ENCODE data around the gene IMPG1. TPM values are rescaled to one million over a fixed set of nuclear protein-coding genes. Genes with fewer than 3 reads are reported as not detected.
A peak's percentile ranks its signal among the peaks of the same experiment; 100 is the strongest.
"Not testable (repeated sequence)": the region's sequence is repeated elsewhere in the genome, so short reads cannot be mapped to it uniquely, and the experiment has no call there.

IMPG1 gene
- polyA plus RNA-seq, 6 donors from 2014 or later: not detected

DNA sequence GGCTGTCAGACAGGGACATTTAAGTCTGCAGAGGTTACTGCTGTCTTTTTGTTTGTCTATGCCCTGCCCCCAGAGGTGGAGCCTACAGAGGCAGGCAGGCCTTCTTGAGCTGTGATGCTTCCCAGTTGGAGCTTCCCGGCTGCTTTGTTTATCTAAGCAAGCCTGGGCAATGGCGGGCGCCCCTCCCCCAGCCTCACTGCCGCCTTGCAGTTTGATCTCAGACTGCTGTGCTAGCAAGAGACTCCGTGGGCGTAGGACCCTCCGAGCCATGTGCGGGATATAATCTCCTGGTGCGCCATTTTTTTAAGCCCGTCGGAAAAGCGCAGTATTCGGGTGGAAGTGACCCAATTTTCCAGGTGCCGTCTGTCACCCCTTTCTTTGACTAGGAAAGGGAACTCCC lies 167.3 kb downstream of the IMPG1 start:
- not testable (repeated sequence) for H3K27ac Mint-ChIP-seq; H3K4me3 Mint-ChIP-seq; H3K36me3 Mint-ChIP-seq; H3K27me3 Mint-ChIP-seq; ATAC-seq (ENCODE audit: low read depth in 2 of 2); DNase-seq; H3K4me1 Mint-ChIP-seq
- H3K9me3 Mint-ChIP-seq: peaks cover 0 to 15% (median 0%) of the 10 kb centered on the region in 7 donors

- H3K9me3 Mint-ChIP-seq: peaks cover 0 to 13% (median 0%) of the 10 kb centered on the region in 7 donors
- H3K27ac Mint-ChIP-seq; H3K4me1 Mint-ChIP-seq; H3K36me3 Mint-ChIP-seq; DNase-seq; H3K27me3 Mint-ChIP-seq; ATAC-seq (ENCODE audit: low read depth in 2 of 2); H3K4me3 Mint-ChIP-seq: not testable (repeated sequence)
These were observed 172.2 kb downstream of the IMPG1 start for GRCh38 chr6:75900216-75900615.

- DNase-seq (no peak), ATAC-seq (ENCODE audit: low read depth in 2 of 2) (no peak)
- H3K9me3 Mint-ChIP-seq: peaks cover 0 to 7% (median 0%) of the 10 kb centered on the region in 7 donors
- H3K4me1 Mint-ChIP-seq: no peaks in the 10 kb centered on the region
- no peak overlapping the region for H3K27ac Mint-ChIP-seq
- H3K36me3 Mint-ChIP-seq: no peaks in the 10 kb centered on the region
- H3K4me3 Mint-ChIP-seq: no peak overlapping the region
- H3K27me3 Mint-ChIP-seq: peaks cover 0 to 4% (median 0%) of the 10 kb centered on the region in 3 donors
These were observed 175.9 kb downstream of the IMPG1 start for GRCh38 chr6:75896526-75896925.

- no peaks in the 10 kb centered on the region for H3K4me1 Mint-ChIP-seq
- ATAC-seq (ENCODE audit: low read depth in 2 of 2) (no peak), DNase-seq (no peak)
- H3K36me3 Mint-ChIP-seq: no peaks in the 10 kb centered on the region
- peaks cover 0 to 1% (median 0%) of the 10 kb centered on the region in 7 donors for H3K9me3 Mint-ChIP-seq
- H3K27me3 Mint-ChIP-seq: peaks cover 0 to 4% (median 0%) of the 10 kb centered on the region in 3 donors
- H3K27ac Mint-ChIP-seq: peak overlapping the region in 1 of 6 donors; percentile 19
- no peak overlapping the region for H3K4me3 Mint-ChIP-seq
These were observed 178.7 kb downstream of the IMPG1 start for GRCh38 chr6:75893776-75894152.

DNA sequence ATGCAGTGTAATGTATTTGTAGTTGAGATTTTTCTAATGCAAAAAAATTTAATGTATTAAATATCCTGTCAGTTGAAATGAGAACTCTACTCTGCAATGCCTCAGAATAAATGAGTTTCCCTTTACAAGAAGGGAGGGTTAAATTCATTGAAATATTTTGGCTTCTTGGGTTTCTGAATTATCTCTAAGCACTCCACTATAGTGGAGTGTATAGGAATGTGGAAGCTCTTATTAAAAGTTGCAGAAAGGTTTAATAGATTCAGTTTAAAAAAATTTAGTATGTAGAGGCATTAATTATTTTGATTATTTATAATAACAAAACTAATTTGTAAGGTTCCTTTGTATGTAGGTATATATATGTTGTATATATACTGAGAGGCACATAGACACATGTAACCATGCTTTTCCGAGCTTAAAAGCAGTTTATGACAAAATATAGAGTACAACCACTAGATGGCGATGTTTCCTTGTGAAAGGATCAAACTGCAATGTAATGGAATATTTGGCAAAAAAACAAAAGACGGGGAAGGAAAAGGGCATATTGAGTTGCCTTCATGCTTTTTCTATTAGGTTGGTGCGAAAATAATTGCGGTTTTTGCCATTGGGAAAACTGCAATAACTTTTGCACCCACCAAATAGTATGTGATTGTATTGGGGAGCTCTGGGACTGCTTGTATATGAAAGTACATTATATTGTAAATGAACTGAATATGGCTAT lies 179.2 kb downstream of the IMPG1 start:
- no peaks in the 10 kb centered on the region for H3K4me1 Mint-ChIP-seq
- H3K27ac Mint-ChIP-seq: no peak overlapping the region
- H3K9me3 Mint-ChIP-seq: peaks cover 0 to 1% (median 0%) of the 10 kb centered on the region in 7 donors
- no peak for DNase-seq
- H3K4me3 Mint-ChIP-seq: no peak overlapping the region
- no peaks in the 10 kb centered on the region for H3K36me3 Mint-ChIP-seq
- no peak for ATAC-seq (ENCODE audit: low read depth in 2 of 2)
- H3K27me3 Mint-ChIP-seq: peaks cover 0 to 4% (median 0%) of the 10 kb centered on the region in 3 donors

DNA sequence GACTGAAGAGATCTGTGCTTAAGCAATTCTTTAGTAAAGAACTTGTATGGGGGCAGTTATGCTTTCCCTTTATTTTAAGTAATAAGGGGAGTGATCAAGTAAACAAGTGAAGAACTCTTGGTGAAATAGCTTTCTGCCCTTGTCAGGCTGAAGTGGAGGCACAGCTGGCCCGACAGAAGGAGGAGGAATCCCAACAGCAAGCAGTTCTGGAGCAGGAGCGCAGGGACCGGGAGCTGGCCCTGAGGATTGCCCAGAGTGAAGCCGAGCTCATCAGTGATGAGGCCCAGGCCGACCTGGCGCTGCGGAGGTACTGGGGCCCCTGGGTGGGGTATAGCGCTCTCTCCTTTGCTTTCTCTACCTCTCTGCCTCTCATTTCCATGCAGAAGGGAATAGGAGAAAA lies 180.1 kb downstream of the IMPG1 start:
- no peaks in the 10 kb centered on the region for H3K4me1 Mint-ChIP-seq
- peaks cover 0 to 4% (median 0%) of the 10 kb centered on the region in 3 donors for H3K27me3 Mint-ChIP-seq
- ATAC-seq (ENCODE audit: low read depth in 2 of 2): no peak
- no peak for DNase-seq
- no peaks in the 10 kb centered on the region for H3K36me3 Mint-ChIP-seq
- H3K9me3 Mint-ChIP-seq: peaks cover 0 to 1% (median 0%) of the 10 kb centered on the region in 7 donors
- H3K27ac Mint-ChIP-seq: no peak overlapping the region
- H3K4me3 Mint-ChIP-seq: peak overlapping the region in 1 of 8 donors; percentile 42

DNA sequence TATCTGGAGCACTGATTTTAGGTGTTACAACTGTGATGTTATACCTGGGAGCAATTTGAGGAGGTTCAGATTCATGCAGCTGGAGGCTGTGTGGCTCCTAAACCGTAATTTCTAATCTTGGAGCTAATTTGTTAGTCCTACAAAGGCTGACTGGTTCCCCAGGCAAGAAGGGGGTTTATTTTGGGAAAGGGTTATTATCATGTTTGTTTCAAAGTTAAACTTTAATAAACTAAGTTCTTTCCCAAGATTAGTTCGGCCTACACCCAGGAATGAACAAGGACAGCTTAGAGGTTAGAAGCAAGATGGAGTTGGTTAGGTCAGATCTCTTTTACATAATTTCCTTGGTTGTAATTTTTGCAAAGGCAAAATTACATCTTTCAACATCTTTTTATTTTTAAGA lies 187.6 kb downstream of the IMPG1 start:
- ATAC-seq (ENCODE audit: low read depth in 2 of 2): no peak
- H3K36me3 Mint-ChIP-seq: no peaks in the 10 kb centered on the region
- no peak overlapping the region for H3K27ac Mint-ChIP-seq
- no peak for DNase-seq
- H3K4me3 Mint-ChIP-seq: no peak overlapping the region
- H3K27me3 Mint-ChIP-seq: peaks cover 0 to 8% (median 6%) of the 10 kb centered on the region in 3 donors
- no peaks in the 10 kb centered on the region for H3K9me3 Mint-ChIP-seq
- no peaks in the 10 kb centered on the region for H3K4me1 Mint-ChIP-seq

DNA sequence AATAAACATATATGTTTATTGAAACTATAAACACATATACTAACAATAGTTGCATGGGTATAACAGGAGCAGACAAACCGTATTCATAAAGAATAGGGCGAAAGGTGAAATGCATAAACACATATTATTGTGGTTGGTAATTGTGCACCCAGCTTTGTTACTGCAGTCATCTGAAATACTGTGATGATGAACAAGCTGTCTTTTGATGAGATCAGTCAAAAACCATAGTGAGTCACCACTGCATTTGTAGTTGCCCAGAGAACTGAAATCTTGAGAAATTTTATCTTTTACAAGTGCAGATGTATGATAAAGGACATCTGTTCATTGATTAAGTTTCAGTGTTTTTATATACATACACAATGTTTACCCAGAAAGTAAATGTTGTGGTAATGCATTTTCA lies 189.7 kb downstream of the IMPG1 start:
- Mint-ChIP-seq H3K9me3 (no peaks in the 10 kb centered on the region), H3K27ac (no peak overlapping the region), H3K36me3 (no peaks in the 10 kb centered on the region), H3K27me3 (peaks cover 0 to 8% (median 6%) of the 10 kb centered on the region in 3 donors), H3K4me1 (no peaks in the 10 kb centered on the region), H3K4me3 (no peak overlapping the region)
- ATAC-seq (ENCODE audit: low read depth in 2 of 2) (no peak), DNase-seq (no peak)

GRCh38 chr6:75880305-75880704 lies 192.2 kb downstream of the IMPG1 start:
- Mint-ChIP-seq H3K36me3 (no peaks in the 10 kb centered on the region), H3K4me3 (no peak overlapping the region)
- ATAC-seq (ENCODE audit: low read depth in 2 of 2): no peak

DNA sequence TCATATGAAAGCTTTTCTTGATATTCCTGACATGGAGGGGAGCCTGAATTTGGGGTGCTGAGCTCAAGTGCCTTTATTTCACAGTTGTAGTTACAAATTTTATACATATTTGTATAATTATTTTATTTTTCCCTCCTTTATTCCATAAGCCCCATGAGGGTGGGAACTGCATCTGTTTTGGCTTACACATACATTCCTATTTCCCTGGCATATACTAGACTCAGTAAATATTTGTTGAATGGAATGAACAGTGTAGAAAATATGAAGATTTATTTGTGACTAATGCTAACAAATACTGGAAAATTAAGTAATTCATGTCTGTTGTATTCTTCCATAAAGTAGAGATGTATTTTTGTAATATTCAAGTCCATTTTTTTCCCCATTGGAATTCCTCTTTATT lies 196.3 kb downstream of the IMPG1 start:
- no peaks in the 10 kb centered on the region for H3K4me1 Mint-ChIP-seq
- H3K9me3 Mint-ChIP-seq: no peaks in the 10 kb centered on the region
- H3K27ac Mint-ChIP-seq: peak overlapping the region in 1 of 6 donors; percentile 29
- DNase-seq (no peak), ATAC-seq (ENCODE audit: low read depth in 2 of 2) (no peak)
- H3K27me3 Mint-ChIP-seq: peaks cover 0 to 4% (median 0%) of the 10 kb centered on the region in 3 donors
- H3K36me3 Mint-ChIP-seq: no peaks in the 10 kb centered on the region
- H3K4me3 Mint-ChIP-seq: no peak overlapping the region

More at GRCh38 chr6:75880305-75880704, 192.2 kb downstream of the IMPG1 start:
- Mint-ChIP-seq H3K27me3 (peaks cover 0 to 8% (median 6%) of the 10 kb centered on the region in 3 donors), H3K27ac (no peak overlapping the region), H3K9me3 (no peaks in the 10 kb centered on the region), H3K4me1 (no peaks in the 10 kb centered on the region)
- DNase-seq: no peak

- no peaks in the 10 kb centered on the region for H3K9me3 Mint-ChIP-seq
- no peaks in the 10 kb centered on the region for H3K36me3 Mint-ChIP-seq
- H3K27ac Mint-ChIP-seq: no peak overlapping the region
- no peaks in the 10 kb centered on the region for H3K4me1 Mint-ChIP-seq
- DNase-seq (no peak), ATAC-seq (ENCODE audit: low read depth in 2 of 2) (no peak)
- H3K4me3 Mint-ChIP-seq: no peak overlapping the region
- H3K27me3 Mint-ChIP-seq: peaks cover 0 to 4% (median 0%) of the 10 kb centered on the region in 3 donors
These were observed 198.2 kb downstream of the IMPG1 start for GRCh38 chr6:75874224-75874623.
